ENCODE results near the gene NFS1.

DNA sequence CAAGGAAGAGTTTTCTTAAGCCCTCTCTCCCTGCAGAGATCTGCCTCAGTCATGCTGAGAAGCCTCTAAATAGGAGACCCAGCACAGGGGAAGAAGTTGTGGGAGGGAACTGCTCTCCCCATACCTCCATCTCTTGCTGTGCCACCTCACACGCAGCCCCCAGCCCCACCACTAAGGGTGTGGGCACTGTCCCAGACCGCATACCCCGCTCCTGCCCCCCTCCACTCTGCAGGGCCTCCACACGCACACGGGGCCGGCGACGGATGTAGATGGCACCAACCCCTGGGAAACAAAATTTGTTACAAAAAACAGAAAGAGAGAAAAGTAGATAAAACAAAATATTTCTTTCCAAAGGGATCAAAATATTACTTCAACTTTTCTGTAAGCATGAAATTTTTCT is 24.2 kb downstream of the NFS1 start:
- TF ChIP-seq CTCF (IDR thresholded peaks at IDR 0.05; ENCODE audit: insufficient read depth, low read length, poor library complexity, severe bottlenecking) (no peak), EZH2phosphoT487 (conservative IDR thresholded peaks at IDR 0.05; ENCODE audit: low read length) (no peak)
